Heart right ventricle (tissue), 16 donors: Measurements from ENCODE around the gene SH2B2. TPM values are rescaled to one million over a fixed set of nuclear protein-coding genes. Genes with fewer than 3 reads are reported as not detected.

ENCODE experiments used
- ATAC-seq, 8 donors: fragments of 200-7000 bp; cut with Tn5 transposase; one replicate each; pipeline ENCODE4 v1.9.1; 2020; ENCODE audit warnings: mild to moderate bottlenecking in 8 of 8, moderate library complexity in 8 of 8, moderate number of reproducible peaks in 1 of 8
- DNase-seq, 2 donors: peaks; one replicate each; pipeline ENCODE4 v3.0.0-alpha.2; 2020
- H3K27ac ChIP-seq, 10 donors: fragments of 200-600 bp; sonication (generic) in 2 of 10; one replicate each; pipeline versions ENCODE4 v1.5.0 to v1.8.0; 2020 to 2022; ENCODE audit warnings: mild to moderate bottlenecking in 3 of 10
- H3K27me3 ChIP-seq, 7 donors: fragments of 200-600 bp; one replicate each; pipeline ENCODE4 v1.8.0; 2021 to 2022; ENCODE audit warnings: mild to moderate bottlenecking in 2 of 7
- H3K36me3 ChIP-seq, 9 donors: fragments of 200-600 bp; sonication (generic) in 1 of 9; one replicate each; pipeline versions ENCODE4 v1.5.0 to v1.8.0; 2020 to 2022; ENCODE audit warnings: mild to moderate bottlenecking in 2 of 9
- H3K4me1 ChIP-seq, 9 donors: fragments of 200-600 bp; sonication (generic) in 1 of 9; one replicate each; pipeline versions ENCODE4 v1.5.0 to v1.8.0; 2020 to 2022; ENCODE audit warnings: mild to moderate bottlenecking in 4 of 9
- H3K4me3 ChIP-seq, 10 donors: fragments of 200-600 bp; sonication (generic) in 2 of 10; one replicate each; pipeline versions ENCODE4 v1.5.0 to v1.8.0; 2020 to 2022; ENCODE audit warnings: mild to moderate bottlenecking in 7 of 10, moderate library complexity in 2 of 10
- H3K9me3 ChIP-seq, 11 donors: fragments of 200-600 bp in 10 of 11; sonication (generic) in 2 of 11; one replicate each; pipeline versions ENCODE4 v1.5.0 to v1.8.0; 2013 to 2022; ENCODE audit warnings: mild to moderate bottlenecking in 2 of 11, control low read depth in 1 of 11, moderate library complexity in 1 of 11
- CTCF ChIP-seq, 9 donors: fragments of 200-600 bp; sonication (generic) in 2 of 9; IDR thresholded peaks; one replicate each; pipeline versions ENCODE4 v1.5.0 to v1.8.0; 2021 to 2022; ENCODE audit warnings: antibody characterized with exemption in 9 of 9, mild to moderate bottlenecking in 5 of 9, moderate library complexity in 1 of 9
- WGBS, 2 donors: extraction: QIAGEN DNeasy Blood & Tissue Kit; methylation state at CpG; one replicate each; pipeline ENCODE4 v1.1.7; 2013; ENCODE audit warnings: inconsistent platforms in 1 of 2; 5-methylcytosine and 5-hydroxymethylcytosine counted together
- intact Hi-C, 10 donors: fragments of 100-400 bp; cut with DNase I; formaldehyde crosslinking; loops; one replicate each; pipeline versions ENCODE4 v1.11.1 to v1.14.2; 2022
- polyA plus RNA-seq, 2 donors: library from polyadenylated mRNA; stranded (reverse); fragments of 200-250 nt; gene quantifications; one replicate each; pipeline ENCODE4 v1.2.3, GENCODE V29; 2013
- total RNA-seq, 10 donors: library from RNA; stranded (reverse); fragmentation: NEBNext Ultra II Directional in 3 of 10; extraction: Animal tissue kit (Norgen Biotek cat#: 25700) in 3 of 10; gene quantifications; one replicate each; pipeline versions ENCODE4 v1.2.1 to v1.2.4, GENCODE V29; 2021 to 2023
- donor health status: Arrhythmogenic right ventricular cardiomyopathy.
- donor health status: ischemic (EF 13 %, LVEDD 7.1; RV severe dilation, severe dysfunction).
- donor health status: healthy with polysubstance abuse.
- donor health status: DM: no; HTN: yes; CAD: no.
- donor health status: DM: no; HTN: no; CAD: no.
- donor health status: ischemic (EF 25% LVEDD 6.9; RV normal size, moderate dysfunction).
- donor health status: ischemic (EF 25% LVEDD 5.7; RV mildly dilated, moderate dysfunction).
- donor health status: healthy.
- donor health status: DM: yes; HTN: yes; CAD: no.
- donor health status: Ischemic cardiomyopathy.
- donor health status: ischemic (EF 35%, LVEDD 5.7; RV mildly dilated, moderate dysfunction).
- donor health status: nonischemic (EF 11% LVEDD 7.7; RV severe dilation, severe dysfunction).
- donor health status: DM: yes; HTN: yes; CAD: no.
- donor health status: PGD.
- donor health status: ischemic (EF 29% LVEDD 5.4; RV normal size, mild dysfunction).
- donor health status: nonischemic (EF 23%, LVEDD 6.1; RV moderate dilation, normal function).

Gene SH2B2
- total and polyA plus RNA-seq, 12 donors: 0.83 to 4.2 (median 1.2) TPM

- TF ChIP-seq CTCF (IDR thresholded peaks at IDR 0.05): no peak
Observed at GRCh38 chr7:102261451-102261850, 25.2 kb upstream of the SH2B2 start.

GRCh38 chr7:102262546-102262945 lies 24.1 kb upstream of the SH2B2 start:
- H3K36me3 ChIP-seq: no peaks in the 10 kb centered on the region
- 92 to 93% methylated on average over 13 of the region's 13 CpGs for WGBS, 2 donors
- no peak for TF ChIP-seq CTCF (IDR thresholded peaks at IDR 0.05)
- intact Hi-C loops: loop anchor here in 1 of 10 donors (10.0 kb wide), 1 partner anchor 568 kb away; no protein-coding TSS in a partner anchor
- no peak for ATAC-seq
- no peaks in the 10 kb centered on the region for H3K9me3 ChIP-seq
- H3K4me1 ChIP-seq: peaks cover 0 to 5% (median 0%) of the 10 kb centered on the region in 9 donors
- DNase-seq: no peak
- H3K4me3 ChIP-seq: no peak overlapping the region
- H3K27ac ChIP-seq: no peak overlapping the region
- H3K27me3 ChIP-seq: no peaks in the 10 kb centered on the region

More at GRCh38 chr7:102261451-102261850, 25.2 kb upstream of the SH2B2 start:
- WGBS, 2 donors: 78 to 81% methylated on average over 9 of the region's 9 CpGs
- no peaks in the 10 kb centered on the region for H3K27me3 ChIP-seq
- no peaks in the 10 kb centered on the region for H3K9me3 ChIP-seq
- H3K27ac ChIP-seq: no peak overlapping the region
- H3K4me3 ChIP-seq: no peak overlapping the region
- H3K36me3 ChIP-seq: no peaks in the 10 kb centered on the region
- no peak for ATAC-seq
- intact Hi-C loops: loop anchor here in 1 of 10 donors (10.0 kb wide), 1 partner anchor 567 kb away; no protein-coding TSS in a partner anchor
- DNase-seq: no peak
- H3K4me1 ChIP-seq: peaks cover 0 to 5% (median 0%) of the 10 kb centered on the region in 9 donors

GRCh38 chr7:102264367-102264891 lies 22.2 kb upstream of the SH2B2 start:
- WGBS, 2 donors: 73 to 74% methylated on average over 13 of the region's 13 CpGs
- no peak for ATAC-seq
- H3K27ac ChIP-seq: no peak overlapping the region
- H3K4me3 ChIP-seq: no peak overlapping the region
- TF ChIP-seq CTCF (IDR thresholded peaks at IDR 0.05): no peak
- H3K9me3 ChIP-seq: no peaks in the 10 kb centered on the region
- no peaks in the 10 kb centered on the region for H3K36me3 ChIP-seq
- peaks cover 0 to 5% (median 0%) of the 10 kb centered on the region in 9 donors for H3K4me1 ChIP-seq
- H3K27me3 ChIP-seq: no peaks in the 10 kb centered on the region
- intact Hi-C loops: loop anchor here in 1 of 10 donors (10.0 kb wide), 1 partner anchor 570 kb away; no protein-coding TSS in a partner anchor
- DNase-seq: no peak

GRCh38 chr7:102266541-102266940 lies 20.1 kb upstream of the SH2B2 start:
- intact Hi-C loops: loop anchor here in 2 of 10 donors (5.0 to 10.0 kb wide), 2 partner anchors 572 to 714 kb away; no protein-coding TSS in a partner anchor
- no peak overlapping the region for H3K4me3 ChIP-seq
- no peaks in the 10 kb centered on the region for H3K9me3 ChIP-seq
- DNase-seq (no peak), ATAC-seq (no peak)
- TF ChIP-seq CTCF (IDR thresholded peaks at IDR 0.05): no peak
- H3K4me1 ChIP-seq: no peaks in the 10 kb centered on the region
- no peak overlapping the region for H3K27ac ChIP-seq
- 79 to 83% methylated on average over 14 of the region's 14 CpGs for WGBS, 2 donors
- H3K36me3 ChIP-seq: no peaks in the 10 kb centered on the region
- no peaks in the 10 kb centered on the region for H3K27me3 ChIP-seq
